PC-3 (cell line): ENCODE data around the gene ENG.

Experiments used
- CTCF ChIP-seq: fragments of 300-600 bp; sonication (generic); conservative IDR thresholded peaks from 2 replicates; pipeline ENCODE4 v1.5.1; 2017; ENCODE audit warnings: antibody characterized with exemption, low read depth, mild to moderate bottlenecking, low read length
- EZH2 ChIP-seq: fragments of 300-600 bp; sonication (generic); IDR thresholded peaks from one replicate; pipeline ENCODE4 v1.6.1; 2017; ENCODE audit warnings: antibody characterized with exemption, mild to moderate bottlenecking, low read length; ENCODE audit not compliant: unreplicated experiment
- EZH2phosphoT487 ChIP-seq: fragments of 300-600 bp; sonication (generic); IDR thresholded peaks from 2 replicates; pipeline ENCODE4 v1.6.1; 2018; ENCODE audit warnings: mild to moderate bottlenecking, antibody characterized with exemption, low read length, borderline replicate concordance

- TF ChIP-seq CTCF (no peak), EZH2phosphoT487 (no peak), EZH2 (no peak)
Observed at GRCh38 chr9:127765418-127765817, 89.0 kb downstream of the ENG start.
